SK-N-MC (cell line): ENCODE measurements around the gene FAM110D.

Experiments
- EZH2 ChIP-seq: fragments of 200-600 bp; sonication (generic); IDR thresholded peaks from one replicate; pipeline ENCODE4 v1.6.1; 2017; ENCODE audit warnings: antibody characterized with exemption
- FOXP2 ChIP-seq: optimal IDR thresholded peaks from 2 replicates; pipeline ENCODE3; 2011; ENCODE audit warnings: mild to moderate bottlenecking, moderate library complexity; ENCODE audit not compliant: insufficient read depth; ENCODE audit errors: extremely low read length, control extremely low read depth
- POLR2AphosphoS5 ChIP-seq: IDR thresholded peaks from 2 replicates; pipeline ENCODE4 v1.6.1; 2012; ENCODE audit warnings: mild to moderate bottlenecking, low read depth, low read length, borderline replicate concordance

- TF ChIP-seq POLR2AphosphoS5 (no peak), EZH2 (no peak), FOXP2 (no peak)
These were observed 3.4 kb downstream of the FAM110D start for GRCh38 chr1:26162220-26162709.
